ENCODE results near the gene SSR1.
A peak's percentile ranks its signal among the peaks of the same experiment; 100 is the strongest.
"Not testable (repeated sequence)": the region's sequence is repeated elsewhere in the genome, so short reads cannot be mapped to it uniquely, and the experiment has no call there.

Gene SSR1
- 123 to 141 reads per million in 2 donors for total RNA-seq

DNA sequence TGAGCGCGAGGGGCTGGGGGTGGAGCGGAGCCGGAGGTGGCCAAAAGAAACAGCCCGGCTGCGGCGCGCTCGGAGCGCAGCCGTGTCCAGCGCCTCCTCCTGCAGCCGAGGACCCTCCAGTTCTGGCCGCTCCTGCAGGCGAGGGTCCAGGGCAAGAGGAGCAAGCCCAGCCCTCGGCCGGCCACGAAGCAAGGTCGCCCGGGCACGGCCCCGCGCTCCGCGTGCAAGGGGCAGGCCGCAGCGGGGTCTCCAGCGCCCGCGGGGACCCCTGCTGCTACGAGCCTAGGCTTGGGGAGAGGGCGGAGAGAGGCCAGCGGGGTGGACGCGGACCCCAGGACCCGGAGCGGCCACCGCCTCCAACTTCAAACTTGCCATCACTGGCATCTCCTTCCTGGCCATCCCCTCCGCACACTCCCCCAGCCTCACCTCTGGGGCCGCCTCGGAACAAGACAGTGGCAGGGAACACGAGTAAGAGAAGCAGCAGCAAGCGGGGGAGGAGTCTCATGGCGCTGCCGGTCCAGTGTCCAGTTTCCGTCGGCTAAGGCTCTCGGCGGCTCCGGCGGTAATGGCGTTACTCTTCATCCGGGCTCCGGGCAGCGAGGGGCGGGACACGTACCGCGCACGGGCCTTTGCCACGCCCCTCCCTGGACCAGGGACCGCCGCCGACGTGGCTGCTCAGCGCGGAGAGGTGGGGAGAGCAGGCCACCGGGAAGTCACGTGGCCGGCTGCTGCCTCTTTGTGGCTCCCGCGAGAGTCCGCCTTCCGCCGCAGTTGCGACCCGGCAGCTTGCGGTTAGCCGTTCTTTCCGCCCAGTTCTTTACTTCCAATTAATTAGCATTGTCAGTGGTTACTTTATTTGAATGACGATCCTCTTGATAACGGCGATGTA lies at the start of gene SSR1:
Gene SSR1, minus strand, starts transcription at position 584 of the 889 bp plus-strand sequence. Its CDS starts 79 bp downstream, at position 505.
- peak; percentile 90 for DNase-seq

DNA sequence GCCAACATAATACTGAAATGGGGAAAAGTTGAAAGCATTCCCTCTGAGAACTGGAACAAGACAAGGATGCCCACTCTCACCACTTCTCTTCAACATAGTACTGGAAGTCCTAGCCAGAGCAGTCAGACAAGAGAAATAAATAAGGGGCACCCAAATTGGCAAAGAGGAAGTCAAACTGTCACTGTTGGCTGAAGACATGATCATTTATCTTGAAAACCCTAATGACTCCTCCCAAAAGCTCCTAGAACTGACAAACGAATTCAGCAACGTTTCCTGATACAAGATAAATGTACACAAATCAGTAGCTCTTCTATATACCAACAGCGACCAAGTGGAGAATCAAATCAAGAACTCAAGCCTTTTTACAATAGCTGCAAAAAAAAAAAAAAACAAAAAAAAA lies 38.9 kb upstream of the SSR1 start:
- not testable (repeated sequence) for DNase-seq

DNA sequence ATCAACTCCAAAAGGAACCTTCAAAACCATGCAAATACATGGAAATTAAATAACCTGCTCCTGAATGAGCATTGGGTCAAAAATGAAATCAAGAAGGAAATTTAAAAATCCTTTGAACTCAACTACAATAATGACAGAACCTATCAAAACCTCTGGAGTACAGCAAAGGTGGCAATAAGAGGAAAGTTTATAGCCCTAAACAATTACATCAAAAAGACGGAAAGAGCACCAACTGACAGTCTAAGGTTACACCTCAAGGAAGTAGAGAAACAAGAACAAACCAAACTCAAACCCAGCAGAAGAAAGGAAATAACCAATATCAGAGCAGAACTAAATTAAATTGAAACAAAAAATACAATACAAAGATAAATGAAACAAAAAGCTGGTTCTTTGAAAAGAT lies 37.6 kb upstream of the SSR1 start:
- not testable (repeated sequence) for DNase-seq

DNA sequence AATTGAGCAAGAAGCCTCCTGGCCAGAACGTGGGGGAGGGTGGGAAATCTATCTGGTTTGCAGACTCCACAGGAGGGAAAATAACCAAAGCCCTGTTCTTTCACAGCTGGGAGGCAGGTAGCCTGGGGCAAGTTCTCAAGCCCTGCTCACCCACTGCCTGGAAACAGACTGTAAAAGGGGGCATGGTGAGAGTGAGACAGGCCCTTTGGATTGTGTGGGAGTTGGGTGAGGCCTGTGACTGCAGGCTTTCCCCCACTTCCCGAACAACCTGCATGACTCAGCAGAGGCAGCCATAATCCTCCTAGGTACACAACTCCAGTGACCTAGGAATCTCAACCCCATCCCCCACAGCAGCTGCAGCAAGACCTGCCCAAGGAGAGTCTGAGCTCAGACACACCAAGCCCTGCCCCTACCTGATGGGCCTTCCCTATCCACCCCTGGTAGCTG lies 34.6 kb upstream of the SSR1 start:
- not testable (repeated sequence) for DNase-seq

DNA sequence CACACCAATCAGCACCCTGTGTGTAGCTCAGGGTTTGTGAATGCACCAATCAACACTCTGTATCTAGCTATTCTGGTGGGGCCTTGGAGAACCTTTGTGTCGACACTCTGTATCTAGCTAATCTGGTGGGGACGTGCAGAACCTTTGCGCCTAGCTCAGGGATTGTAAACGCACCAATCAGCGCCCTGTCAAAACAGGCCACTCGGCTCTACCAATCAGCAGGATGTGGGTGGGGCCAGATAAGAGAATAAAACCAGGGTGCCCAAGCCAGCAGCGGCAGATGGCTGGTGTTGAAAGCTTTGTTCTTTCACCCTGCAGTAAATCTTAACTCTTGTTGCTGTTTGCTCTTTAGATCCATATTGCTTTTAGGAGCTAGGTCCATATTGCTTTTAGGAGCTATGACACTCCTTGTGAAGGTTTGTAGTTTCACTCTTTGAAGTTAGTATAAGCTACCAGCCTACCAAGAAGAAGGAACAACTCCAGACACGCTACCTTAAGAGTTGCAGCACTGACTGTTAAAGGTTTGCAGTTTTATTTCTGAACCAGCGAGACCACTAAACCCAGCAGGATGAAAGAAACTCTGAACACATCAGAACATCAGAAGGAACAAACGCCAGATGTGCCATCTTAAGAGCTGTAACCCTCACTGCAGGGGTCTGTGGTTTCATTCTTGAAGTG lies 31.9 kb upstream of the SSR1 start:
- DNase-seq: not testable (repeated sequence)

DNA sequence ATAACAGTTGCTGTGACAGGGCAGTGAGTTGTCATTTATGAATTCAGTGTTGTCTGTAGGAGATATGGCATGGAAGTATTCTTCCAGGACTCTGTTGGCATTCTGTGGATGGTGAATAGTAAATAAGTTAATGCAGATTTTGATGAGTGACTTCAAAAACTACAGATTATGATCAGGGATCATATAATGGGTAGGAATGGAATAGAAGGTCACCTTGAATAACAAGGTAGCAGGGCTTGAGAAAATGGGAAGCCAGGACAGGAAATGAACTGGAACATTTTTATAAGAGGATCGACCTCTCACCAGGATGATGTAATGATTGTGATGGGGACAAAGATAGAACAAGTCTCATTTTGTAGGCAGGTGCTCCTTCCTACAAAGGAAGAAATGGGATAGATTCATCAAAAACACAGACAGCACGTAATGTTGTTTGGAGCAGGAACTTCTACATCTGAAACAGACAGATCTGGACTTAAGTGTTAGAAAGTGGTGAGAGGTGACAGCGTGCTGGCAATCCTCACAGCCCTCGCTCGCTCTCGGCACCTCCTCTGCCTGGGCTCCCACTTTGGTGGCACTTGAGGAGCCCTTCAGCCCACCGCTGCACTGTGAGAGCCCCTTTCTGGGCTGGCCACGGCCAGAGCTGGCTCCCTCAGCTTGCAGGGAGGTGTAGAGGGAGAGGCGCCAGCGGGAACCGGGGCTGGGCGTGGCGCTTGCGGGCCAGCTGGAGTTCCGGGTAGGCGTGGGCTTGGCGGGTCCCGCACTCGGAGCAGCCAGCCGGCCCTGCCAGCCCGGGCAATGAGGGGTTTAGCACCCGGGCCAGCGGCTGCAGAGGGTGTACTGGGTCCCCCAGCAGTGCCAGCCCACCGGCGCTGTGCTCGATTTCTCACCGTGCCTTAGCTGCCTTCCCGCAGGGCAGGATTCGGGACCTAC lies 30.8 kb upstream of the SSR1 start:
- DNase-seq: no peak

DNA sequence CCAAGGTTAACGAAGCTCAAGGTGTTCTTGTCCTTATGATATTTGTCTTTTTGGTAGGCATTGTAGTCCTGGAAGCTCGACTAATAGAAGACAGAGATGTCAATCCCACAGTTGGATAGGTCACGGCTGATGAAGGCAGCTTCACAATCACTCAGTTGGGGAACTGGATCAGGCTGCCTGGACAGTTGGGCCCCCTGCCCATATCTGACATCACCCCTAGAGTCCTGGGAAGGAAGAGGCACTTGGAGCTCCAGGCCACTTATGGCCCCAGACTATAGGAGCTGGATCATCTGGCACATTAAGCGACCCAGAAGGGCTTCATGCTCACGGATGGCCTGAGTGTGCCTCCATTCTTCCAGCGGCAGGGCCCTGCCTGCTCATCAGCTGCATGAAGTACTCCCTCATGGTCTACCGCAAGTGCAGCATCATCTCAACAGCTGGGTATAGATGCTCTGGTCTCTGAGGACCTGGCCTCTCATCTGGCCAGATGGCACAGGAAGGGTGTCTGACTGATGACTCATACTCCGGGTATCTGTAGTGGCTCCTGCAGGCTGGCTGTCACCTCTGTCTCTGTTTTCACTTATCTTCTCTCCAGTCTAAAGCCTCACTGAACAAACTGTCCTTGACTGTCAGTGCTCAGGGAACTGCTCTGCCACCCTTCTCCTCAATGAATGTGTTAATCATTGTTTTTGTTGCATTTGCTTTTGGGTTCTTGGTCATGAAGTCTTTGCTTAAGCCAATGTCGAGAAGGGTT lies 29.2 kb upstream of the SSR1 start:
- DNase-seq: no peak

DNA sequence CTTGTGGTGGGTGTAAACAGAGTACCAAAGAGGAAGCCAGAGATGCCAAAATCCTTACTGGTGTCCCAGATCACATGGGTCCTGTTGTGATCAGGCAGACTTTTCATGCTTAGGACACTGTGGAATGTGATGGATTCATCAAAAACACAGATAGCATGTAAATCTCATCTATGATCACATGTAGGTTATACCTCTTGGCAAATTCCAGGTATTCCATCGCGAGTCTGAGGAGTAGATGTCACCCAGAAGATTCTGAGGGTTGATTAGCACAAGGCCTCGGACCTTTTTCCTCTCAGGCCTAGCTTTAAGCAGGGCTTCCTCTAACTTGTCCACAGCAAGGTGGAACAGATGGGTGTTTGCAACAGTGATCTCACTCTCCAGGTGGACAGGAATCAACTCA lies 28.3 kb upstream of the SSR1 start:
- DNase-seq: no peak

DNA sequence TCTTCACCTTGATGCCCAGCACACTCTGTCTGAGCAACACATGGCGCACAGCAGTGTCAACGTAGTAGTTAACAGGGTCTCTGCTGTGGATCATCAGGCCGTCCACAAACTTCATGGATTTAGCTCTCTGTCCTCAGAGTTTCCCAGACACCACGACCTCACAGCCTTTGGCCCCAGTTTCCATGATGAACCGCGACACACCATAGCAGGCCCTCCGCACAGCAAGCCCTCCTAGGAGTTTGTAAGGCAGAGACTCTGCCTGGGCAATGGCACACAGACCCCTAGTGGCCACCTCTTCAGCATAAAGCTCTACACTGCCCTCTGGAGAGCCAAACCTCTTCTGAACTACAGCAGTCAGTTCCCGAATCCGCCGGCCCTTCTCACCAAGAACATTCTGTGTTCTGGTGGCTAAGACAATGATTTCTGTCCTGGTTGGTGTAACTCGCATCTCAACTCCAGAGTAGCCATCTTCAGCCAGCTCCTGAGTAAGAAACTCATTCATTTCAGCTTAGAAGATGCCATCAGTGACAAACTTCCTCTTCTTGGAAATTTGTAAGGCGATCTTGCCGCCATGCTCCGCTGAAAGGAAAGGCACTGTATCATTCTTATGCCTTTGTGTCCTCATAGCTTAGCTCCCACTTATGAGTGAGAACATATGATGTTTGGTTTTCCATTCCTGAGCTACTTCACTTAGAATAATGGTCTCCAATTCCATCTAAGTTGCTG lies 26.2 kb upstream of the SSR1 start:
- DNase-seq: not testable (repeated sequence)

DNA sequence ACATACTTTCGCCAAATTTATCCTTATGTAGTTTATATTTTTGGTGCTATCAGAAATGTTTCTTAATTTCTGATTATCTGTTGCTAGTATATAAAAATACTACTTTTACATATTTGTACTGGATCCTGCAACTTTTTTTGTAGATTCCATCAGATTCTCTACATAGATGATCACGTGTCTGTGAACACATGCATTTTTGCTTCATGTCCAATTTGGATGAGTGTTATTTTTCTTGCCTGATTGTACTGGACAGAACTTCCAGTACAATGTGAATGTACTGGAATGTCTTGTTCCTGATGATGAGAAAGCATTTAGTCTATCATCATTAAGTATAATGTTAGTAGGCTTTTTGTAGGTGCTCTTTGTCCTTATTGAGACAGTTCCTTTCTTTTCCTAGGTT lies 25.0 kb upstream of the SSR1 start:
- DNase-seq: no peak

DNA sequence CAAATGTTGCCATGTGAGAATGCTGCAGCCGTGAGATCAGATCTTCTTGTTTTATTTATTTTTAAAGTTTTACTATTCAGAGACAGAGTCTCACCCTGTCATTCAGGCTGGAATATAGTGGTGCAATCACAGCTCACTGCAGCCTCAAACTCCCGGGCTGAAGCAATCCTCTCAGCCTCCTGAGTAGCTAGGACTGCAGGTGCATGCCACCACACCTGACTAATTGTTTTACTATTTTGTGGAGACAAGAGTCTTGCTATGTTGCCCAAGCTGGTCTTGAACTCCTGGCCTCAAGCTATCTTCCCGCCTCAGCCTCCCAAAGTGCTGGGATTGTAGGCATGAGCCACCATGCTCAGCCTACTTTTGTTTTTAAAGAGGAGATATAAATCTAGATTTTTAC lies 22.5 kb upstream of the SSR1 start:
- DNase-seq: no peak

DNA sequence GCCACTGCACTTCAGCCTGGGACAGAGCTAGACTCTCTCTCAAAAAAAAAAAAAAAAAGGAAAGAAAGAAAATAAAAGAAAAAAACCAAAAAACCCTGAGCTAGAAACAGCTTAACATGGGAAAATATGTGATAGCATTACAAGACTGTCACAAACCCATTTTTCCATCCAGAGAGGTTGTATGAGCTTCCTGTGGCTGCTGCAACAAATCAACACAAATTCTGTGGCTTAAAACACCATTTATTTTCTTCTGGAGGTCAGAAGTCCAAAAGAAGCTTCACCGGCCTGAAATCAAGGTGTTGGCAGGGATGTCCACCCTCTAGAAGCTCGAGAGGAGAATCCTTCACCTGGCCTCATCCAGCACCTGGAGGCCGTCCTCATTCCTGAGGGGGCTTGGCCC lies 21.7 kb upstream of the SSR1 start:
- DNase-seq: no peak

DNA sequence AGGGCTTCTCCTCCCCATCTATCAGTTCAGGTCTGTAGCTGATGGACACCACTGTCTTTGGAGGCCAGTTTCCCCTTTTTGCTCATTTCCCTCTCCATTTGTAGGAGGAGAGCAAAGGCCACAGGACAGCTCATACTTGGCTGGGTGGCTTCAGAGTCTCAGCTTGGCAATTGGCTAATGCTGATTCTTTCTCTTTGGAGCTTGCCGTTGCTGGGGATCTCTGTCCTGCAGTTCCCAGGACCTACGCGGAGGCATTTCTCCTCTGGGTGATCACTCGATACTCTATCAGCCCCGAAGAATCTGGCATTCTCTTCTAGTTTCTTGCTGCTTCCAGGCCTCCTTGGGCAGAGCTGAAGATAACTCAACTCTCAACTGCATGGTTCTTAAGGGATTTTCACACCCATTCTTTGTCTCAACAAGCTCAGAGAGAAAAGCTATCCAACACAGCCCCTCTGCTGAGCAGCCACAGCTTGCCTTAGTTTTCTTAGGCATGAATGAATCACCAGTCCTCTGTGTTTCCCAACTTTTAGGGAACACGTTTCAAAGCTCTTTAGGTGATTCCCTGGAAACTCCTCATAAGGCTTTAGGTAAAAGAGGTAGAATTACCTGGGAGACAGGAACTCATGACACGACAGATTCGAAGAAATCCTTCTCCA lies 19.2 kb upstream of the SSR1 start:
- no peak for DNase-seq

DNA sequence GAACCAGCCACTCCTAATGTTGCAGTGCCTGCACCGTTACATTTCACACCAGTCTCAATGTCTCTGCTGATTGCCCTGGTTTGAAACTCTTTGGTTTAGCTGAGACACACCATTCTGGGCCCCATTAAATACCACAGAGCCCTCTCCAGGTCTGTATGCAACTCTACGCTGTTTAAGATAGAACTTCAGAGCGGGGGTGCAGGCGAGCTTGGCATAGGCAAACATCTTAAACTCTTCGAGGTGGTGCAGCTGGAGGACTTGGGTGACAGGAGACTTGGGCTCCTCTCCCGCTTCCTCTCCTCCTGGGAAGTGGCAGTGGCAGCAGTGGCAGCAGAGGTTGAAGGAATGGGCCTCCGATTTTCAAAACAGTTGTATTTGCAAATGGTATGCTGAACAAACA lies 18.5 kb upstream of the SSR1 start:
- no peak for DNase-seq

DNA sequence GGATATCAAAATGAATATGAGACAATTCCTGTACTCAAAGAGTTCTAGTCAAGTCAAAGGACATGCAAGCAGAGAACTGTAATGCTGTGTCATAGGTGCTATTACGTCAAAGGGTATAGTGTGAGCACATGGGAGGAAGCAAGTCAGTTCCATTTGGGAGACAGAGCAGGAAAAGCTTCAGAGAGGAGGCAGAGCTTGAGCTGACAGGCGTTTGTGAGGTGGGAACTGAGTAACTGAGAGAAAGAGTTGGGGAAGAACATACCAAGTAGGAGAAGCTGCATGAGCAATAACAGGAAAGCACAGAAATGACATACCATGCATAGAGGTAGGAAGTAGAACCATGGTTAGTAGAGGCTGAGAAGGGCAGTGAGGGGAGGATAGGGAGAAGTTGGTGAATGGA lies 15.2 kb upstream of the SSR1 start:
- DNase-seq: no peak

DNA sequence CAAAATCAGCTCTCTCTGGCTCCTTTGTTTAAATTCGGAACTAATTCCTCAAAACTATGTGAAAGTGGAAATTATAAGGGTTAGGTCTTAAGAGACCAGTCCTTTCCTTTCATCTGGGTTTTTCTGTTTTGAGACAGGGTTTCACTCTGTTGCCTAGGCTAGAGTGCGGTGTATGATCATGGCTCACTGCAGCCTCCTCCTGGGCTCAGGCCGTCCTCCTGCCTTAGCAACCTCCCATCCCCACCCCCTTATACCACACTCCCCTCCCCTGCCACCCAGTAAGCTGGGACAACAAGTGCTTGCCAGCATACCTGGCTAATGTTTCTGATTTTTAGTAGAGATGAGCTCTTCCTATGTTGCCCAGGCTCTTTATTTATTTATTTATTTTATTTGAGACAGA lies 12.8 kb upstream of the SSR1 start:
- no peak for DNase-seq

DNA sequence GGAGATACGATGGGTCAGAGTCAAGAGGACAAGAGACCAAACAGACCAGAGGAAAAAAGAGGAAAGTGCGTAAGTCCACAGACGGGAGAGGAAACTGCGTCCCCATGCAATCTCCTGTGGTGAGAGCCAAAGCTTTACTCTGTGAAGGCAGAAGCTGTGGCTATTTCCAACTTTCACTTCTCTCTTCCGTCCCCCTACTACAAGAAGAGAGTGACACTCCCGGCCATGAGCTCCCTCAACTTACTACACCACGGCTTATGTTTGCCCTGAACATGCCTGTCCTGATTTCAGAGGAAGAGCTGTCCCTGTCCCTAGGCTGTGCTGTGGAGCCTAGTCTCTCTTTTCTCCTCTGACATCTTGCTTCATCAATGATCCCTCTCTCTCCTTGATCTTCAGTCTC lies 11.5 kb upstream of the SSR1 start:
- DNase-seq: no peak

DNA sequence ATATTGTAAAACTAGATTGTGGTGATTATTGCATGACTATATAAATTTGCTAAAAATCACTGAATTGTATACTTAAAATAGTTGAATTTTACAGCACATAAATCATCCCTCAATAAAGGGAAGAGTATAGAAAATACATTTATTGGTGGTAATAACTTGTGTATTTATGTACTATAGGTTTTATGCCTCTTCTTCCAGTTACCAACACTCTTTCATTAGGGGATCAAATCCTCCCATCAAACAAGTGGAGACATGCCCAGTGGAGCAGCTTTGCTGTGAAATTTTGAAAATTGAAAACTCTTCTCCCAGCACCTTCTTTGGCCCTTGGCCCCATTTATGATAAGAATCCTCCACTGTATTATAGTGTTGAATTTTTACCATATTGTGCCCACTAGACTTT lies 10.1 kb upstream of the SSR1 start:
- no peak for DNase-seq

DNA sequence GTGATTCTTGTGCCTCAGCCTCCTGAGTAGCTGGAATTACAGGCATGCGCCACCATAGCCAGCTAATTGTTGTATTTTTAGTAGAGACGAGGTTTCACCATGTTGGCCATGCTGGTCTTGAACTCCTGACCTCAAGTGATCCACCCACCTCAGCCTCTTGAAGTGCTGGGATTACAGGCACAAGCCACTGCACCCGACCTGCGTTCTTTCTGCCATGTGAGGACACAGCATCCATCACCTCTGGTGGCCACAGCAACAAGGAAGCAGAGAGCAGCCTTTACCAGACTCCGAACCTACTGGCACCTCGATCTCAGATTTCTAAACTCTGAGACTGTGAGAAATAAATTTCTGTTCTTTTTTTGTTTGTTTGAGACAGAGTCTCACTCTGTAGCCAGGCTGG lies 8.9 kb upstream of the SSR1 start:
- DNase-seq: not testable (repeated sequence)

DNA sequence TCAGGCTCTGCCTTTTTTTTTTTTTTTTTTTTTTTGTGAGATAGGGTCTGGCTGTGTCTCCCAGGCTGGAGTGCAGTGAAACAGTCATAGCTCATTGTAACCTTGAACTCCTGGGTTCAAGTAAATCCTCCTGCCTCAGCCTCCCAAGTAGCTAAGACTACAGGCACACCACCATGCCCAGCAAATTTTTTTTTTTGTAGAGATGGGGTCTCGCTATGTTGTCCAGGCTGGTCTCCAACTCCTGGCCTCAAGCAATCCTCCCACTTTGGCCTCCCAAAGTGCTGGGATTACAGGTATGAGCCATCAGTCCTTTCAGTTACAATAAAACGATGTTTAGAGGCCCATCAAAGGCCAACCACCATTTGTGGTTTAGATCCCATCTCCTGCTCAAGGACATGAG lies 6.4 kb upstream of the SSR1 start:
- not testable (repeated sequence) for DNase-seq

DNA sequence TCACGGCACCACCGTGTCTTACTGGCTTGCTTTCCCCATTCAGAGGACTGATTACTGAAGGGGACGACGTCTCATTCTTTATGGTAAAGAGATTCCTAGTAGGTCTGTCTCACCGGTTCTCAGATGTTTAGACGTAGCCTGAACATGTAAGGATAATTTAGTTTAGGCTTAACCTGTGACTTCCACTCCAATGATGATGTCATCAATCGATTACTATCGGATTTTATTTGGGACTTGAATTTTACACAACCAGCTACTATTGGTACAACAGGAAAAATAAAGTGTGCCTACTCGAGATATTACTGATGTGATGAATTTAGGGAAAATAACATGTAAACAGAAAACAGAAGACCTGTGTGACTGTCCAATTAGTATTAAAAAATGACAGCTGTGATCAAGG lies 4.5 kb upstream of the SSR1 start:
- no peak for DNase-seq
